Skeletal muscle tissue (tissue), 4 donors: Measurements from ENCODE around the gene FLG2. TPM values are rescaled to one million over a fixed set of nuclear protein-coding genes. Genes with fewer than 3 reads are reported as not detected.
"Not testable (repeated sequence)": the region's sequence is repeated elsewhere in the genome, so short reads cannot be mapped to it uniquely, and the experiment has no call there.

Source experiments
- H3K27ac ChIP-seq: one replicate; pipeline ENCODE4 v1.7.0; 2013; ENCODE audit warnings: mild to moderate bottlenecking, low read depth, low read length, inconsistent platforms
- H3K27me3 ChIP-seq, 3 donors: one replicate each; pipeline ENCODE4 v1.7.0; 2013; ENCODE audit warnings: low read length in 3 of 3; ENCODE audit not compliant: control insufficient read depth in 3 of 3, insufficient read depth in 3 of 3
- H3K36me3 ChIP-seq, 3 donors: one replicate each; pipeline ENCODE4 v1.7.0; 2013; ENCODE audit warnings: low read length in 3 of 3; ENCODE audit not compliant: control insufficient read depth in 3 of 3, insufficient read depth in 3 of 3
- H3K4me1 ChIP-seq, 3 donors: one replicate each; pipeline ENCODE4 v1.7.0; 2013; ENCODE audit warnings: low read length in 3 of 3, mild to moderate bottlenecking in 3 of 3; ENCODE audit not compliant: control insufficient read depth in 3 of 3, insufficient read depth in 3 of 3
- H3K4me3 ChIP-seq, 3 donors: one replicate each; pipeline ENCODE4 v1.7.0; 2013; ENCODE audit warnings: low read length in 3 of 3
- H3K9ac ChIP-seq, 3 donors: one replicate each; pipeline ENCODE4 v1.7.0; 2013; ENCODE audit warnings: low read length in 3 of 3, mild to moderate bottlenecking in 3 of 3, moderate library complexity in 2 of 3, low read depth in 1 of 3
- H3K9me3 ChIP-seq, 3 donors: one replicate each; pipeline ENCODE4 v1.7.0; 2013; ENCODE audit warnings: low read length in 3 of 3; ENCODE audit not compliant: control insufficient read depth in 3 of 3
- total RNA-seq: library from RNA; depleted of rRNA; stranded (reverse); fragments of >200 nt; gene quantifications from one replicate; pipeline ENCODE4 v1.2.3, GENCODE V29; 2014
- donor health status: Osteomylitis.

The FLG2 gene
- total RNA-seq, 1 donor from 2014 or later, result not detected

DNA sequence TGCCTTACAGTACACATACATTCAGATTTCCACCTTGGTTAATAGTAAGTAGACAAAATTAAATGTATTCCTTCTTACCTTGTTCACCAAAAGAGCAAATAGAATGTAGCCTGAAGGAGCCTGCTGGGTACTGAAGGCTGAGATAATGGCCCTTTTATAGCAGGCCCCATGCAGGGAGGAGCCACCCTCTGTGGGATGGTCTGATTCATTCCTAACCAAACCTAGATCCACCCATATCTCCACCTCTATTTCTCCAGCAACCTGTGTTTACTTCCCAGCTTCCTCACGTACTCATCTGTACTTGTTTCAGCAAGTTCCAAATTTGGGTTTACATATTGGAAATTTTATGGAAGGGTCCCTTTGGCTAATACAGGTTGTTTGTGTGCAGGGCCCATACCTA lies 34.7 kb downstream of the FLG2 start, which contains the start of gene FLG:
Gene FLG (minus strand): TSS at position 129 of the 400 bp plus-strand sequence. CDS start 9,783 bp downstream, outside the sequence.
- H3K27me3 ChIP-seq, result no peaks in the 10 kb centered on the region
- no peaks in the 10 kb centered on the region for H3K4me1 ChIP-seq
- no peaks in the 10 kb centered on the region for H3K36me3 ChIP-seq
- H3K9ac ChIP-seq, result no peak within 1 kb of the TSS
- no peaks in the 10 kb centered on the region for H3K9me3 ChIP-seq
- H3K4me3 ChIP-seq, result no peak within 1 kb of the TSS
- no peak within 1 kb of the TSS for H3K27ac ChIP-seq

DNA sequence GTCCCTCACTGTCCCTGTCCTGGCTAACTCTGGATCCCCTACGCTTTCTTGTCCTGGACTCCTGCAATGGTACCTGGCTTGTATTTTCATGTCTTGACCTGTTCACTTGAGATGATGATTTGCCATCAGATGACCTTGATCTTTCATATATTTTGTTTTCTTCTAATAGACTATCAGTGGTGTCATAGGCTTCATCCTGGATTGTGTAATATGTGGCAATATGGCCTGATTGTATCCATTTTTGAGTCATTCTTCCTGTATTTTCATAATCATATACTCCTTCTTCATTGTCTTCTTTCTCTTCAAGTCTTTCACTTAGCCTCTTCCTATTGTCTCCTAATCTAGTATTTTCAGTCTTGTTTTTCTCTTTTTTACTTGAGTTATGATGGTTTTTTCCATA lies 45.8 kb downstream of the FLG2 start:
- Histone ChIP-seq H3K27me3 (no peaks in the 10 kb centered on the region), H3K4me1 (no peaks in the 10 kb centered on the region), H3K9me3 (peaks cover 0 to 2% (median 0%) of the 10 kb centered on the region in 3 donors), H3K27ac (no peak overlapping the region), H3K4me3 (no peak overlapping the region), H3K36me3 (no peaks in the 10 kb centered on the region), H3K9ac (no peak overlapping the region)

DNA sequence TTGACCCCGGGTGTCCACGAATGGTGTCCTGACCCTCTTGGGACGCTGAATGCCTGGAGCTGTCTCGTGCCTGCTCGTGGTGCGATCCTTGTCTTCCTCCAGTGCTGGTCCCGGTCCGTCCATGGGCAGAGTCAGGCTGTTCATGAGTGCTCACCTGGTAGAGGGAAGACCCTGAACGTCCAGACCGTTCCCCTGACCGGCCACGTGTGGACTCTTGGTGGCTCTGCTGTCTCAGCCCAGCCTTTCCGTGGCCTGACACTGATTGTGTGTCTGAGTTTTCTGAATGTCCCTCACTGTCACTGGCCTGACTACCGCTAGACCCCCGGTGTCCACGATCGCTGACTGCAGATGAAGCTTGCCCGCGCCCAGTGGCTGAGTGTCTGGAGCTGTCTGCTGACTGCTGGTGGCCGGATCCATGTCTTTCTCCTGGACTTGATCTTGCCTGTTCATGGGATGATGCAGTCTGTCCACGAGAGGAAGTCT lies 46.4 kb downstream of the FLG2 start:
- Histone ChIP-seq H3K4me3 (no peak overlapping the region), H3K27me3 (no peaks in the 10 kb centered on the region), H3K36me3 (no peaks in the 10 kb centered on the region), H3K4me1 (no peaks in the 10 kb centered on the region), H3K27ac (no peak overlapping the region), H3K9ac (no peak overlapping the region), H3K9me3 (peaks cover 0 to 2% (median 0%) of the 10 kb centered on the region in 3 donors)

DNA sequence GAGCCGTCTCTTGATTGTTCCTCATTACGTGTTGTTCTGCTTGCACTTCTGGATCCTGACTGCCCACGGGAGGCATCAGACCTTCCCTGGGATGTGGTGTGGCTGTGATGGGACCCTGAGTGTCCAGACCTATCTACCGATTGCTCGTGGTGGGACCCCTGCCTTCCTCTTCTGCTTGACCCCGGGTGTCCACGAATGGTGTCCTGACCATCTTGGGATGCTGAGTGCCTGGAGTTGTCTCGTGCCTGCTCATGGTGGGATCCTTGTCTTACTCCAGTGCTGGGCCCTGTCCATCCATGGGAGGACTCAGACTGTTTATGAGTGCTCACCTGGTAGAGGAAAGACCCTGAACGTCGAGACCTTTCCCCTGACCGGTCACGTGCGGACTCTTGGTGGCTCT lies 47.6 kb downstream of the FLG2 start:
- not testable (repeated sequence) for H3K27ac ChIP-seq, H3K4me1 ChIP-seq, H3K9ac ChIP-seq, H3K36me3 ChIP-seq, H3K9me3 ChIP-seq, H3K27me3 ChIP-seq, H3K4me3 ChIP-seq

DNA sequence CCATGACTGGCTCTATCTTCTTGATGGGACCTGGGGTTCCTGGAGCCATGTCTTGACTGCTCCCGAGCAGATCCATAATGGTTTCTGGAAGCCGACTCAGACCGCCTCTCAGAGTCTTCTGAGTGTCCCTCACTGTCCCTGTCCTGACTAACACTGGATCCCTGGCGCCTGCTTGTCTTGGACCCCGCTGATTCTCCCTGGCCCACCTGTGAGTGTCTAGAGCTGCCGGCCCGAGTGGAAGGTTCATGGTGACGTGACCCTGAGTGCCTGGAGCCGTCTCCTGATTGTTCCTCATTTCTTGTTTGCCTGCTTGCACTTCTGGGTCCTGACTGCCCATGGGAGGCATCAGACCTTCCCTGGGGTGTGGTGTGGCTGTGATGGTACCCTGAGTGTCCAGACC lies 49.9 kb downstream of the FLG2 start:
- no peaks in the 10 kb centered on the region for H3K27me3 ChIP-seq
- no peak overlapping the region for H3K27ac ChIP-seq
- no peak overlapping the region for H3K4me3 ChIP-seq
- no peak overlapping the region for H3K9ac ChIP-seq
- no peaks in the 10 kb centered on the region for H3K4me1 ChIP-seq
- H3K9me3 ChIP-seq, result peaks cover 0 to 2% (median 0%) of the 10 kb centered on the region in 3 donors
- H3K36me3 ChIP-seq, result no peaks in the 10 kb centered on the region

DNA sequence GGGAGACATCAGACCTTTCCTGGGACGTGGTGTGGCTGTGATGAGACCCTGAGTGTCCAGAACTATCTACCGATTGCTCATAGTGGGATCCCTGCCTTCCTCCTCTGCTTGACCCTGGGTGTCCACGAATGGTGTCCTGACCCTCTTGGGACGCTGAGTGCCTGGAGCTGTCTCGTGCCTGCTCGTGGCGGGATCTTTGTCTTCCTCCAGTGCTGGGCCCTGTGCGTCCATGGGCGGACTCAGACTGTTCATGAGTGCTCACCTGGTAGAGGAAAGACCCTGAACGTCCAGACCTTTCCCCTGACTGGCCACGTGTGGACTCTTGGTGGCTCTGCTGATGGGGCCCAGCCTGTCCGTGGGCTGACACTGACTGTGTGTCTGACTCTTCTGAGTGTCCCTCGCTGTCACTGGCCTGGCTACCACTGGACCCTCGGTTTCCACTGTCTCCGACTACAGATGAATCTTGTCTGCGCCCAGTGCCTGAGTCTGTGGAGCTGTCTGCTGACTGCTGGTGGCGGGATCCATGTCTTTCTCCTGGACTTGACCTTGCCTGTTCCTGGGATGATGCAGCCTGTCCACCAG lies 50.4 kb downstream of the FLG2 start:
- not testable (repeated sequence) for H3K27ac ChIP-seq, H3K36me3 ChIP-seq, H3K9me3 ChIP-seq

DNA sequence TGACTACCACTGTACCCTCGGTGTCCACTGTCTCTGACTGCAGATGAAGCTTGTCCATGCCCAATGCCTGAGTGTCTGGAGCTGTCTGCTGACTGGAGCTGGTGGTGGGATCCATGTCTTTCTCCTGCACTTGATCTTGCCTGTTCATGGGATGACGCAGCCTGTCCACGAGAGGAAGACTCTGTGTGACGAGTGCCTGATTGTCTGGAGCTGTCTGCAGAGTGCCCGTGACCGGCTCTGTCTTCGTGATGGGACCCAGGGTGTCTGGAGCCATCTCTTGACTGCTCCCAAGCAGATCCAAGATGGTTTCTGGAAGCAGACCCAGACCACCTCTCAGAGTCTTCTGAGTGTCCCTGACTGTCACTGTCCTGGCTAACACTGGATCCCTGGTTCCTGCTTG lies 51.0 kb downstream of the FLG2 start:
- H3K9me3 ChIP-seq, H3K27me3 ChIP-seq, H3K36me3 ChIP-seq, H3K4me1 ChIP-seq, H3K27ac ChIP-seq, H3K9ac ChIP-seq, H3K4me3 ChIP-seq: not testable (repeated sequence)

More for the DNA sequence above, 50.4 kb downstream of the FLG2 start:
- not testable (repeated sequence) for H3K4me3 ChIP-seq, H3K27me3 ChIP-seq, H3K9ac ChIP-seq, H3K4me1 ChIP-seq

DNA sequence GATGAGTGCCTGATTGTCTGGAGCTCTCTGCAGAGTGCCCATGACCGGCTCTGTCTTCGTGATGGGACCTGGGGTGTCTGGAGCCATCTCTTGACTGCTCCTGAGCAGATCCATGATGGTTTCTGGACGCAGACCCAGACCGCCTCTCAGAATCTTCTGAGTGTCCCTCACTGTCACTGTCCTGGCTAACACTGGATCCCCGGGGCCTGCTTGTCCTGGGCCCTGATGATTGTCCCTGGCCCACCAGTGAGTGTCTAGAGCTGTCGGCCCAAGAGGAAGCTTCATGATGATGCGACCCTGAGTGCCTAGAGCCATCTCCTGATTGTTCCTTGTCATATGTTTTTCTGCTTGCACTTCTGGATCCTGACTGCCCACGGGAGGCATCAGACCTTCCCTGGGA lies 51.8 kb downstream of the FLG2 start:
- H3K27me3 ChIP-seq, H3K4me1 ChIP-seq, H3K27ac ChIP-seq, H3K9ac ChIP-seq, H3K36me3 ChIP-seq, H3K9me3 ChIP-seq, H3K4me3 ChIP-seq: not testable (repeated sequence)

DNA sequence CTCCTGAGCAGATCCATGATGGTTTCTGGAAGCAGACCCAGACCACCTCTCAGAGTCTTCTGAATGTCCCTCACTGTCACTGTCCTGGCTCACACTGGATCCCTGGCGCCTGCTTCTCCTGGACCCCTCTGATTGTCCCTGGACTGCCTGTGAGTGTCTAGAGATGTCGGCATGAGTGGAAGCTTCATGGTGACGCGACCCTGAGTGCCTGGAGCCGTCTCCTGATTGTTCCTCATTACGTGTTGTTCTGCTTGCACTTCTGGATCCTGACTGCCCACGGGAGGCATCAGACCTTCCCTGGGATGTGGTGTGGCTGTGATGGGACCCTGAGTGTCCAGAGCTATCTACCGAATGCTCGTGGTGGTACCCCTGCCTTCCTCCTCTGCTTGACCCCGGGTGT lies 53.7 kb downstream of the FLG2 start:
- H3K9me3 ChIP-seq, H3K36me3 ChIP-seq, H3K4me1 ChIP-seq: not testable (repeated sequence)

DNA sequence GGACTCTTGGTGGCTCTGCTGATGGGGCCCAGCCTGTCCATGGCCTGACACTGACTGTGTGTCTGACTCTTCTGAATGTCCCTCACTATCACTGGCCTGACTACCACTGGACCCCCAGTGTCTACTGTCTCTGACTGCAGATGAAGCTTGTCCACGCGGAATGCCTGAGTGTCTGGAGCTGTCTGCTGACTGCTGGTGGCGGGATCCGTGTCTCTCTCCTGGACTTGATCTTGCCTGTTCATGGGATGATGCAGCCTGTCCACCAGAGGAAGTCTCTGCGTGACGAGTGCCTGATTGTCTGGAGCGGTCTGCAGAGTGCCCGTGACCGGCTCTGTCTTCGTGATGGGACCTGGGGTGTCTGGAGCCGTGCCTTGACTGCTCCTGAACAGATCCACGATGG lies 55.0 kb downstream of the FLG2 start:
- not testable (repeated sequence) for H3K27me3 ChIP-seq, H3K4me1 ChIP-seq, H3K27ac ChIP-seq, H3K9me3 ChIP-seq, H3K4me3 ChIP-seq, H3K9ac ChIP-seq, H3K36me3 ChIP-seq

More for the DNA sequence above, 53.7 kb downstream of the FLG2 start:
- not testable (repeated sequence) for H3K27ac ChIP-seq, H3K27me3 ChIP-seq, H3K4me3 ChIP-seq, H3K9ac ChIP-seq
